ENCODE results near the gene PLIN4. TPM values are rescaled to one million over a fixed set of nuclear protein-coding genes. Genes with fewer than 3 reads are reported as not detected.

Gene PLIN4
- polyA plus RNA-seq, 1 experiment: 0.07 TPM

DNA sequence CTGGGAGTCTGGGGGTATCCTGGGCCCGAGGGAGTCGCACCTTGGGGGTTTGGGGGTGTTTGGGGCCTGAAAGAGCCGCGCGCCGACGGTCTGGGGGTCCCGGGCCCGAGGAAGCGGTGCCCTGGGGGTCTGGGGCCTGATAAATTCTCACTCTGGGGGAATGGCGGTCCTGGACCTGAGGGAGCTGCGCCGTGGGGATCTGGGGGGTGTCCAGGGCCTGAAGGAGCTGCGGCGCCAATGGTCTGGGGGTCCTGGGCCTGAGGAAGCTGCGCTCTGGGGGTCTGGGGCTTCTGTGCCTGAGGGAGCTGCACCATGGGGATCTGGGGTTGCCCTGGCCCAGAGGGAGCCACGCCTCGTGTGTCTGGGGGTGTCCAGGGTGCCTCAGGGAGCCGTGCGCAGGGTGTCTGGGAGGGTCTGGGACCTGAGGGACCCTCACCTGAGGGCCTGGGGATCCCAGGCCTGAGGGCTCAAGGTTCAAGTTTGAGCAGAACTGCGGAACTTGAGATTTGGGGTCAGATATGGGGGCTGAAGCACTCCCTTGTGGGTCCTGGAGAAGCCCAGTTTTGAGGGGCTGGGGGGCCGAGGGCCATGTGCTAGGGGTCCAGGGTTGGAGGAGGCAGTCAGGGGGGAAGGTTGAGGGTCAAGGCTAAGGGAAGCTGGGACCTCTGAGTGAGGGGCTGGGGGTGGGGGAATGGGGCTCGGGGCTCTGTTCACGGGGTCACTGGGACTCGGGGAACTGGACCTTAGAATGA is 45.1 kb downstream of the PLIN4 start:
- no peak for TF ChIP-seq CTCF (IDR thresholded peaks at IDR 0.05; ENCODE audit: low read depth, low read length)
- H3K27ac ChIP-seq (ENCODE audit: low read depth, low read length): no peak overlapping the region
- H3K9me3 ChIP-seq (ENCODE audit: control insufficient read depth, insufficient read depth, low read length): peaks cover 4% of the 10 kb centered on the region; the same call in 1 of the 2 replicates
- H3K4me3 ChIP-seq (ENCODE audit: low read depth, low read length): peak overlapping the region; percentile 79
- H3K27me3 ChIP-seq (ENCODE audit: control insufficient read depth, insufficient read depth, low read length): no peaks in the 10 kb centered on the region
- DNase-seq (ENCODE audit: low read depth, low spot score): no peak
- POLR2A ChIA-PET: interaction anchor here (1.2 kb wide), 1 partner anchor 71 kb away, joined by 3 read pairs; no protein-coding TSS in a partner anchor
- CTCF ChIA-PET: interaction anchor here (1.0 kb wide), 1 partner anchor 127 kb away, joined by 3 read pairs; no protein-coding TSS in a partner anchor

GRCh38 chr19:4472174-4472974 is 45.9 kb downstream of the PLIN4 start, which contains the start of gene HDGFL2:
Gene HDGFL2, plus strand, starts transcription at chr19:4472297. Its CDS starts 54 bp downstream, at chr19:4472351.
- H3K9me3 ChIP-seq (ENCODE audit: control insufficient read depth, insufficient read depth, low read length): peaks cover 4% of the 10 kb centered on the region; the same call in 1 of the 2 replicates
- H3K27me3 ChIP-seq (ENCODE audit: control insufficient read depth, insufficient read depth, low read length): no peaks in the 10 kb centered on the region
- DNase-seq (ENCODE audit: low read depth, low spot score): no peak
- no peak for TF ChIP-seq CTCF (IDR thresholded peaks at IDR 0.05; ENCODE audit: low read depth, low read length)
- H3K27ac ChIP-seq (ENCODE audit: low read depth, low read length): peak within 1 kb of the TSS; percentile 72
- ChIA-PET CTCF (interaction anchor here (1.0 to 1.9 kb wide), 4 partner anchors 53 to 164 kb away, joined by 3 to 5 read pairs (median 4); no protein-coding TSS in a partner anchor), POLR2A (interaction anchor here (0.6 to 1.7 kb wide), 8 partner anchors 14 to 162 kb away, joined by 3 to 23 read pairs (median 4); no protein-coding TSS in a partner anchor)
- H3K4me3 ChIP-seq (ENCODE audit: low read depth, low read length): peak within 1 kb of the TSS; percentile 79

DNA sequence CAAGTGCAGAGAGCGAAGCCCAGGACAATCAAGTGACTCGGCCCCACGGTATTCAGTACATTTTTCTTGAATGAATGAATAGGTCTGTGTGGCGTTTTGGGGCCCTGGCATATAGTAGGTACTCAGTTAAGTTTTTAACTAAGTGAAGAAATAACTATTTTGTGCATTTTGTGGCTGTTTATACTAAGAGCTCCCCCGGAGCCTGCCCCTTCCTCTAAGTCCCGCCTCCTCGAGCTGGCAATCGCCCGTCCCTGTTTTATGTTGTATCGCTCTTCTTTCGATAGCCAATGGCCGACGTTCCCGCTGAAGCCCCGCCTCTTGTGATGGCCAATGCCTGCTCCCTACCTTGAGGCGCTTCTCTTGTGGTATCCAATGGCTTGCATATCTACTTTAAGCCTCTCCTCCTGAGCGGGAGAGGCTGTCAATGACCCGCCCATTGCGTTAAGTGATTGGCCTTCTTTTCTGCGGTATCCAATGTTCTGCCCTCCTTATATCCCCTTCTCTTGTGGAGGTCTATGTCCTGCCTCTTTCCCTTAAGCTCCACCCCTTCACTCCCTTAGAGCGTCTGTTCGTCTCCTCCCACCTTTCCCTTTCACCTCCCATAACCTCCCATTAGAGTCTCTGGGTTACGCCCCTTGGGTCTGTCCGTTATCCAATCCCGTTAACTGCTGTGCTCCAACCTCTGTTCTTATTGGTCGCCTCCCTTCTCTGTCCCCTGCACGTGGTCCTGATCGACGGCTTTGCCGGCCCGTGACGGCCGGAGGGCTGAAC is 46.7 kb downstream of the PLIN4 start:
- POLR2A ChIA-PET: interaction anchor here (0.6 to 1.7 kb wide), 14 partner anchors 13 to 1246 kb away, joined by 3 to 23 read pairs (median 4); no protein-coding TSS in a partner anchor
- TF ChIP-seq CTCF (IDR thresholded peaks at IDR 0.05; ENCODE audit: low read depth, low read length): no peak
- Histone ChIP-seq H3K4me3 (ENCODE audit: low read depth, low read length) (peak overlapping the region; percentile 66), H3K27ac (ENCODE audit: low read depth, low read length) (peak overlapping the region; percentile 72), H3K9me3 (ENCODE audit: control insufficient read depth, insufficient read depth, low read length) (peaks cover 4% of the 10 kb centered on the region; the same call in 1 of the 2 replicates), H3K27me3 (ENCODE audit: control insufficient read depth, insufficient read depth, low read length) (no peaks in the 10 kb centered on the region)
- DNase-seq (ENCODE audit: low read depth, low spot score): peak; percentile 100
- CTCF ChIA-PET: interaction anchor here (1.0 to 1.9 kb wide), 5 partner anchors 54 to 165 kb away, joined by 3 to 5 read pairs (median 4); partner anchors contain the start of gene CHAF1A

DNA sequence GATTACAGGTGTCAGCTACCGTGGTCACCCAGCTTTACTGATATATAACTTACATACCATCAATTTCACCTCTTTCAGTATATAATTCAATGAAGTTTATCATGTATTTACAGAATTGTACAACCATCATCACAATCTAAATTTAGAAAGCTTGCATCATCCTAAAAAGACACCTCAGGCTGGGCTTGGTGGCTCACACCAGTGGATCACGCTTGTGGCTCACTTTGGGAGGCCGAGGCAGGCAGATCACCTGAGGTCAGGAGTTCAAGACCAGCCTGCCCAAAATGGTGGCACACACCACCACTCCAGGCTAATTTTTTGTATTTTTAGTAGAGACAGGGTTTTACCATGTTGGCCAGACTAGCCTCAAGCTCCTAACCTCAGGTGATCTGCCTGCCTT is 50.5 kb downstream of the PLIN4 start:
- no peak for DNase-seq (ENCODE audit: low read depth, low spot score)
- TF ChIP-seq CTCF (IDR thresholded peaks at IDR 0.05; ENCODE audit: low read depth, low read length): no peak
- Histone ChIP-seq H3K9me3 (ENCODE audit: control insufficient read depth, insufficient read depth, low read length) (peaks cover 3% of the 10 kb centered on the region; the same call in 1 of the 2 replicates), H3K27ac (ENCODE audit: low read depth, low read length) (no peak overlapping the region), H3K4me3 (ENCODE audit: low read depth, low read length) (no peak overlapping the region), H3K27me3 (ENCODE audit: control insufficient read depth, insufficient read depth, low read length) (no peaks in the 10 kb centered on the region)
- POLR2A ChIA-PET: interaction anchor here (0.5 kb wide), 1 partner anchor 16 kb away, joined by 3 read pairs; no protein-coding TSS in a partner anchor
- CTCF ChIA-PET: interaction anchor here (1.3 kb wide), 1 partner anchor 55 kb away, joined by 3 read pairs; no protein-coding TSS in a partner anchor
